ENCODE measurements around the gene ERP29.
"Not testable (repeated sequence)": the region's sequence is repeated elsewhere in the genome, so short reads cannot be mapped to it uniquely, and the experiment has no call there.

ERP29 gene

GRCh38 chr12:112004041-112004440 lies 9.2 kb upstream of the ERP29 start:
- no peak for DNase-seq (ENCODE audit: low spot score)

GRCh38 chr12:112005419-112006395 lies 7.5 kb upstream of the ERP29 start:
- no peak for DNase-seq (ENCODE audit: low spot score)

- DNase-seq (ENCODE audit: low spot score), result no peak
These were observed 5.3 kb upstream of the ERP29 start for GRCh38 chr12:112007945-112008344.

- DNase-seq (ENCODE audit: low spot score), result no peak
These were observed 4.3 kb upstream of the ERP29 start for GRCh38 chr12:112008918-112009317.

GRCh38 chr12:112009596-112009995 lies 3.6 kb upstream of the ERP29 start:
- DNase-seq (ENCODE audit: low spot score), result not testable (repeated sequence)

GRCh38 chr12:112010415-112011344 lies 2.5 kb upstream of the ERP29 start:
- no peak for DNase-seq (ENCODE audit: low spot score)

GRCh38 chr12:112011685-112012084 lies 1.5 kb upstream of the ERP29 start:
- no peak for DNase-seq (ENCODE audit: low spot score)

- DNase-seq (ENCODE audit: low spot score), result peak; percentile 24
These were observed 576 bp downstream of the ERP29 start for GRCh38 chr12:112013601-112014402.

- DNase-seq (ENCODE audit: low spot score), result no peak
These were observed 2.7 kb downstream of the ERP29 start for GRCh38 chr12:112015938-112016337.

GRCh38 chr12:112017041-112017440 lies 3.8 kb downstream of the ERP29 start:
- DNase-seq (ENCODE audit: low spot score), result no peak

- DNase-seq (ENCODE audit: low spot score), result no peak
These were observed 5.5 kb downstream of the ERP29 start for GRCh38 chr12:112018571-112019237.

GRCh38 chr12:112020947-112021457 lies 7.8 kb downstream of the ERP29 start:
- no peak for DNase-seq (ENCODE audit: low spot score)

GRCh38 chr12:112022241-112023016 lies 9.2 kb downstream of the ERP29 start:
- no peak for DNase-seq (ENCODE audit: low spot score)

GRCh38 chr12:112023759-112024396 lies 10.7 kb downstream of the ERP29 start:
- no peak for DNase-seq (ENCODE audit: low spot score)

- DNase-seq (ENCODE audit: low spot score), result no peak
These were observed 12.7 kb downstream of the ERP29 start for GRCh38 chr12:112025808-112026375.

GRCh38 chr12:112029301-112029700 lies 16.1 kb downstream of the ERP29 start:
- DNase-seq (ENCODE audit: low spot score), result no peak

- DNase-seq (ENCODE audit: low spot score), result no peak
These were observed 18.2 kb downstream of the ERP29 start for GRCh38 chr12:112031472-112031871.

- DNase-seq (ENCODE audit: low spot score), result no peak
These were observed 19.1 kb downstream of the ERP29 start for GRCh38 chr12:112032292-112032691.

- no peak for DNase-seq (ENCODE audit: low spot score)
These were observed 22.1 kb downstream of the ERP29 start for GRCh38 chr12:112035219-112035785.
